ENCODE measurements around the gene MPIG6B.

The MPIG6B gene

GRCh38 chr6:31730631-31731086, 7.5 kb downstream of the MPIG6B start:
- H3K27ac ChIP-seq = peak overlapping the region; percentile 81
- TF ChIP-seq CTCF (IDR thresholded peaks at IDR 0.05; ENCODE audit: low read depth, low read length) = no peak

GRCh38 chr6:31732029-31732428, 8.9 kb downstream of the MPIG6B start:
- Histone ChIP-seq H3K9me3 (ENCODE audit: severe bottlenecking) (no peaks in the 10 kb centered on the region), H3K4me3 (ENCODE audit: low read depth, low read length) (no peak overlapping the region), H3K36me3 (peaks cover 55% of the 10 kb centered on the region), H3K27me3 (ENCODE audit: insufficient read depth, low read depth, severe bottlenecking) (no peaks in the 10 kb centered on the region), H3K27ac (no peak overlapping the region)
- TF ChIP-seq CTCF (IDR thresholded peaks at IDR 0.05; ENCODE audit: low read depth, low read length) = no peak
- no peak for DNase-seq

More at GRCh38 chr6:31730631-31731086, 7.5 kb downstream of the MPIG6B start:
- Histone ChIP-seq H3K4me3 (ENCODE audit: low read depth, low read length) (no peak overlapping the region), H3K36me3 (peaks cover 68% of the 10 kb centered on the region), H3K27me3 (ENCODE audit: insufficient read depth, low read depth, severe bottlenecking) (no peaks in the 10 kb centered on the region), H3K9me3 (ENCODE audit: severe bottlenecking) (no peaks in the 10 kb centered on the region)
- DNase-seq = no peak

- Histone ChIP-seq H3K9me3 (ENCODE audit: severe bottlenecking) (no peaks in the 10 kb centered on the region), H3K4me3 (ENCODE audit: low read depth, low read length) (no peak overlapping the region), H3K27ac (no peak overlapping the region), H3K36me3 (peaks cover 40% of the 10 kb centered on the region), H3K27me3 (ENCODE audit: insufficient read depth, low read depth, severe bottlenecking) (no peaks in the 10 kb centered on the region)
- DNase-seq = no peak
- TF ChIP-seq CTCF (IDR thresholded peaks at IDR 0.05; ENCODE audit: low read depth, low read length) = no peak
Observed at GRCh38 chr6:31733734-31734133, 10.6 kb downstream of the MPIG6B start.

GRCh38 chr6:31734247-31734820, 11.2 kb downstream of the MPIG6B start:
- TF ChIP-seq CTCF (IDR thresholded peaks at IDR 0.05; ENCODE audit: low read depth, low read length) = no peak
- Histone ChIP-seq H3K27me3 (ENCODE audit: insufficient read depth, low read depth, severe bottlenecking) (no peaks in the 10 kb centered on the region), H3K4me3 (ENCODE audit: low read depth, low read length) (peak overlapping the region; percentile 74; the same call in 1 of the 2 replicates), H3K27ac (peak overlapping the region; percentile 30), H3K36me3 (peaks cover 39% of the 10 kb centered on the region), H3K9me3 (ENCODE audit: severe bottlenecking) (no peaks in the 10 kb centered on the region)
- no peak for DNase-seq

- H3K9me3 ChIP-seq (ENCODE audit: severe bottlenecking) = peaks cover 2% of the 10 kb centered on the region
- peaks cover 39% of the 10 kb centered on the region for H3K36me3 ChIP-seq
- DNase-seq = peak; percentile 74
Observed at GRCh38 chr6:31734821-31735406, 11.7 kb downstream of the MPIG6B start.

More at GRCh38 chr6:31734821-31735406, 11.7 kb downstream of the MPIG6B start:
- peak overlapping the region; percentile 74 for H3K4me3 ChIP-seq (ENCODE audit: low read depth, low read length)
- H3K27ac ChIP-seq = peak overlapping the region; percentile 30
- no peaks in the 10 kb centered on the region for H3K27me3 ChIP-seq (ENCODE audit: insufficient read depth, low read depth, severe bottlenecking)
- TF ChIP-seq CTCF (IDR thresholded peaks at IDR 0.05; ENCODE audit: low read depth, low read length) = no peak
